Immature natural killer cell (primary cell): ENCODE measurements around the gene ERC1. TPM values are rescaled to one million over a fixed set of nuclear protein-coding genes. Genes with fewer than 3 reads are reported as not detected.

Experiments
- DNase-seq, 3 donors: peaks; one replicate each; pipeline ENCODE4 v3.0.0; 2022; ENCODE audit warnings: mixed read lengths in 1 of 3
- H3K27ac Mint-ChIP-seq, 6 donors: one replicate each; pipeline ENCODE4 v1.8.0; 2020; ENCODE audit warnings: mixed read lengths in 6 of 6, mild to moderate bottlenecking in 5 of 6, inconsistent platforms in 4 of 6, moderate library complexity in 3 of 6
- H3K27me3 Mint-ChIP-seq, 3 donors: one replicate each; pipeline ENCODE4 v1.8.0; 2020 to 2021; ENCODE audit warnings: low read depth in 3 of 3, mild to moderate bottlenecking in 3 of 3, mixed read lengths in 3 of 3, moderate library complexity in 3 of 3, inconsistent platforms in 1 of 3
- H3K36me3 Mint-ChIP-seq, 3 donors: one replicate each; pipeline ENCODE4 v1.8.0; 2020; ENCODE audit warnings: mixed read lengths in 3 of 3, inconsistent platforms in 2 of 3, mild to moderate bottlenecking in 2 of 3
- H3K4me1 Mint-ChIP-seq, 2 donors: one replicate each; pipeline ENCODE4 v1.8.0; 2020; ENCODE audit warnings: inconsistent platforms in 2 of 2, mild to moderate bottlenecking in 2 of 2, mixed read lengths in 2 of 2, moderate library complexity in 1 of 2
- H3K4me3 Mint-ChIP-seq, 5 donors: one replicate each; pipeline ENCODE4 v1.8.0; 2020; ENCODE audit warnings: mild to moderate bottlenecking in 5 of 5, mixed read lengths in 5 of 5, inconsistent platforms in 3 of 5, moderate library complexity in 3 of 5
- H3K9me3 Mint-ChIP-seq, 6 donors: one replicate each; pipeline ENCODE4 v1.8.0; 2020; ENCODE audit warnings: mild to moderate bottlenecking in 6 of 6, mixed read lengths in 6 of 6, inconsistent platforms in 4 of 6, moderate library complexity in 3 of 6
- polyA plus RNA-seq, 3 donors: library from polyadenylated mRNA; unstranded; fragments of 300-500 nt; fragmentation: Illumina TruSeq; gene quantifications; one replicate each; pipeline ENCODE4 v1.2.3, GENCODE V29; 2021

Gene ERC1
- polyA plus RNA-seq, 3 donors from 2014 or later = 1.7 to 14.0 (median 5.4) TPM

GRCh38 chr12:1422604-1423315, 431.7 kb downstream of the ERC1 start:
- Mint-ChIP-seq H3K36me3 (peaks cover 9 to 20% (median 18%) of the 10 kb centered on the region in 3 donors), H3K27ac (no peak overlapping the region), H3K4me1 (peaks cover 0 to 8% of the 10 kb centered on the region in 2 donors), H3K4me3 (no peak overlapping the region), H3K27me3 (no peaks in the 10 kb centered on the region), H3K9me3 (peaks cover 4 to 21% (median 11%) of the 10 kb centered on the region in 6 donors)
- DNase-seq = no peak

- peaks cover 8 to 14% (median 9%) of the 10 kb centered on the region in 3 donors for H3K36me3 Mint-ChIP-seq
- H3K9me3 Mint-ChIP-seq = peaks cover 4 to 20% (median 11%) of the 10 kb centered on the region in 6 donors
- no peak overlapping the region for H3K4me3 Mint-ChIP-seq
- DNase-seq = no peak
- no peaks in the 10 kb centered on the region for H3K27me3 Mint-ChIP-seq
- H3K27ac Mint-ChIP-seq = no peak overlapping the region
- peaks cover 0 to 8% of the 10 kb centered on the region in 2 donors for H3K4me1 Mint-ChIP-seq
Observed at GRCh38 chr12:1424674-1425395, 433.8 kb downstream of the ERC1 start.

GRCh38 chr12:1425396-1425729, 434.3 kb downstream of the ERC1 start:
- Mint-ChIP-seq H3K4me3 (no peak overlapping the region), H3K4me1 (peaks cover 0 to 8% of the 10 kb centered on the region in 2 donors), H3K27ac (no peak overlapping the region), H3K9me3 (peaks cover 3 to 17% (median 11%) of the 10 kb centered on the region in 6 donors), H3K36me3 (peaks cover 8 to 14% (median 9%) of the 10 kb centered on the region in 3 donors), H3K27me3 (no peaks in the 10 kb centered on the region)
- no peak for DNase-seq

- H3K27ac Mint-ChIP-seq = no peak overlapping the region
- H3K36me3 Mint-ChIP-seq = no peaks in the 10 kb centered on the region
- H3K4me3 Mint-ChIP-seq = no peak overlapping the region
Observed at GRCh38 chr12:1428671-1429070, 437.6 kb downstream of the ERC1 start.

GRCh38 chr12:1429980-1430379, 439.0 kb downstream of the ERC1 start:
- Mint-ChIP-seq H3K27me3 (peaks cover 0 to 2% (median 0%) of the 10 kb centered on the region in 3 donors), H3K9me3 (no peaks in the 10 kb centered on the region), H3K4me1 (no peaks in the 10 kb centered on the region), H3K36me3 (no peaks in the 10 kb centered on the region), H3K4me3 (no peak overlapping the region), H3K27ac (no peak overlapping the region)
- DNase-seq = no peak

More at GRCh38 chr12:1428671-1429070, 437.6 kb downstream of the ERC1 start:
- Mint-ChIP-seq H3K4me1 (no peaks in the 10 kb centered on the region), H3K27me3 (peaks cover 0 to 2% (median 0%) of the 10 kb centered on the region in 3 donors), H3K9me3 (no peaks in the 10 kb centered on the region)
- no peak for DNase-seq

GRCh38 chr12:1434296-1434955, 443.4 kb downstream of the ERC1 start:
- H3K27ac Mint-ChIP-seq = no peak overlapping the region
- no peak for DNase-seq
- H3K4me3 Mint-ChIP-seq = no peak overlapping the region
- peaks cover 0 to 2% (median 0%) of the 10 kb centered on the region in 3 donors for H3K27me3 Mint-ChIP-seq
- H3K4me1 Mint-ChIP-seq = no peaks in the 10 kb centered on the region
- no peaks in the 10 kb centered on the region for H3K36me3 Mint-ChIP-seq
- no peaks in the 10 kb centered on the region for H3K9me3 Mint-ChIP-seq

- no peaks in the 10 kb centered on the region for H3K36me3 Mint-ChIP-seq
- H3K4me3 Mint-ChIP-seq = no peak overlapping the region
- H3K27ac Mint-ChIP-seq = no peak overlapping the region
- DNase-seq = no peak
- no peaks in the 10 kb centered on the region for H3K9me3 Mint-ChIP-seq
- H3K4me1 Mint-ChIP-seq = no peaks in the 10 kb centered on the region
- peaks cover 0 to 2% (median 0%) of the 10 kb centered on the region in 3 donors for H3K27me3 Mint-ChIP-seq
Observed at GRCh38 chr12:1435044-1435443, 444.0 kb downstream of the ERC1 start.

GRCh38 chr12:1435456-1435855, 444.4 kb downstream of the ERC1 start:
- H3K27ac Mint-ChIP-seq = no peak overlapping the region
- H3K27me3 Mint-ChIP-seq = peaks cover 0 to 2% (median 0%) of the 10 kb centered on the region in 3 donors
- no peak overlapping the region for H3K4me3 Mint-ChIP-seq
- H3K4me1 Mint-ChIP-seq = no peaks in the 10 kb centered on the region
- no peaks in the 10 kb centered on the region for H3K36me3 Mint-ChIP-seq
- H3K9me3 Mint-ChIP-seq = no peaks in the 10 kb centered on the region
- DNase-seq = no peak

- Mint-ChIP-seq H3K4me1 (no peaks in the 10 kb centered on the region), H3K27me3 (peaks cover 0 to 2% (median 0%) of the 10 kb centered on the region in 3 donors), H3K36me3 (no peaks in the 10 kb centered on the region), H3K9me3 (no peaks in the 10 kb centered on the region), H3K4me3 (no peak overlapping the region), H3K27ac (no peak overlapping the region)
- no peak for DNase-seq
Observed at GRCh38 chr12:1436015-1436414, 445.0 kb downstream of the ERC1 start.

- Mint-ChIP-seq H3K4me3 (no peak overlapping the region), H3K9me3 (no peaks in the 10 kb centered on the region), H3K27me3 (no peaks in the 10 kb centered on the region), H3K27ac (no peak overlapping the region), H3K4me1 (no peaks in the 10 kb centered on the region), H3K36me3 (no peaks in the 10 kb centered on the region)
- DNase-seq = no peak
Observed at GRCh38 chr12:1436981-1437380, 446.0 kb downstream of the ERC1 start.

- no peaks in the 10 kb centered on the region for H3K4me1 Mint-ChIP-seq
- no peak for DNase-seq
- no peak overlapping the region for H3K27ac Mint-ChIP-seq
- no peak overlapping the region for H3K4me3 Mint-ChIP-seq
- H3K36me3 Mint-ChIP-seq = no peaks in the 10 kb centered on the region
- H3K9me3 Mint-ChIP-seq = no peaks in the 10 kb centered on the region
- H3K27me3 Mint-ChIP-seq = no peaks in the 10 kb centered on the region
Observed at GRCh38 chr12:1439201-1439600, 448.2 kb downstream of the ERC1 start.

- no peaks in the 10 kb centered on the region for H3K27me3 Mint-ChIP-seq
- no peaks in the 10 kb centered on the region for H3K9me3 Mint-ChIP-seq
- no peaks in the 10 kb centered on the region for H3K4me1 Mint-ChIP-seq
- H3K4me3 Mint-ChIP-seq = no peak overlapping the region
- no peak for DNase-seq
- no peaks in the 10 kb centered on the region for H3K36me3 Mint-ChIP-seq
- H3K27ac Mint-ChIP-seq = no peak overlapping the region
Observed at GRCh38 chr12:1439687-1440086, 448.7 kb downstream of the ERC1 start.

- Mint-ChIP-seq H3K36me3 (peaks cover 8 to 22% (median 16%) of the 10 kb centered on the region in 3 donors), H3K9me3 (no peaks in the 10 kb centered on the region), H3K4me3 (no peak overlapping the region), H3K27me3 (no peaks in the 10 kb centered on the region), H3K4me1 (no peaks in the 10 kb centered on the region), H3K27ac (no peak overlapping the region)
- no peak for DNase-seq
Observed at GRCh38 chr12:1443421-1444141, 452.6 kb downstream of the ERC1 start.

- no peak for DNase-seq
- no peaks in the 10 kb centered on the region for H3K27me3 Mint-ChIP-seq
- peaks cover 8 to 22% (median 16%) of the 10 kb centered on the region in 3 donors for H3K36me3 Mint-ChIP-seq
Observed at GRCh38 chr12:1444142-1444516, 453.1 kb downstream of the ERC1 start.

More at GRCh38 chr12:1444142-1444516, 453.1 kb downstream of the ERC1 start:
- no peak overlapping the region for H3K4me3 Mint-ChIP-seq
- H3K27ac Mint-ChIP-seq = no peak overlapping the region
- H3K9me3 Mint-ChIP-seq = no peaks in the 10 kb centered on the region
- H3K4me1 Mint-ChIP-seq = no peaks in the 10 kb centered on the region
